Right cardiac atrium (tissue), 5 donors: ENCODE results near the gene CCDC146. TPM values are rescaled to one million over a fixed set of nuclear protein-coding genes. Genes with fewer than 3 reads are reported as not detected.

Experiments used
- ATAC-seq, 2 donors: fragments of 200-7000 bp; cut with Tn5 transposase; one replicate each; pipeline versions ENCODE4 v1.8.0 to v1.9.1; 2020; ENCODE audit warnings: moderate library complexity in 2 of 2, mild to moderate bottlenecking in 1 of 2
- DNase-seq, 3 donors: peaks; one replicate each; pipeline ENCODE4 v3.0.0-alpha.2; 2020
- H3K27ac ChIP-seq: one replicate; pipeline ENCODE4 v1.5.1; 2013; ENCODE audit warnings: mild to moderate bottlenecking, low read length, control low read depth, moderate library complexity
- H3K27me3 ChIP-seq: one replicate; pipeline ENCODE4 v1.6.1; 2013; ENCODE audit not compliant: control insufficient read depth, insufficient read depth
- H3K4me1 ChIP-seq: one replicate; pipeline ENCODE4 v1.6.1; 2013; ENCODE audit warnings: low read length; ENCODE audit not compliant: control insufficient read depth, insufficient read depth
- H3K4me3 ChIP-seq: one replicate; pipeline ENCODE4 v1.5.1; 2013; ENCODE audit warnings: low read length, control low read depth
- H3K9me3 ChIP-seq: one replicate; pipeline ENCODE4 v1.6.1; 2013; ENCODE audit warnings: low read length; ENCODE audit not compliant: control insufficient read depth
- WGBS: extraction: QIAGEN DNeasy Blood & Tissue Kit; methylation state at CpG from one replicate; pipeline ENCODE4 v1.1.7; 2013; 5-methylcytosine and 5-hydroxymethylcytosine counted together
- intact Hi-C, 4 donors: fragments of 100-400 bp; cut with DNase I; formaldehyde crosslinking; loops; one replicate each; pipeline versions ENCODE4 v1.11.0 to v1.14.0; 2022 to 2023
- polyA plus RNA-seq: library from polyadenylated mRNA; stranded (reverse); fragments of 200-250 nt; gene quantifications from one replicate; pipeline ENCODE4 v1.2.3, GENCODE V29; 2013
- total RNA-seq, 4 donors: library from RNA; stranded (reverse); fragmentation: NEBNext Ultra II Directional; extraction: Animal tissue kit (Norgen Biotek cat#: 25700); gene quantifications; one replicate each; pipeline ENCODE4 v1.2.1, GENCODE V29; 2021
- donor health status: healthy with polysubstance abuse.
- donor health status: DM: no; HTN: yes; CAD: no.
- donor health status: DM: no; HTN: no; CAD: no.
- donor health status: DM: no; HTN: yes; CAD: no; lungs with severe emphysema.
- donor health status: DM: yes; HTN: yes; CAD: no.

Gene CCDC146
- total and polyA plus RNA-seq, 5 donors = 6.0 to 11.4 (median 9.5) TPM

- Histone ChIP-seq H3K9me3 (no peaks in the 10 kb centered on the region), H3K4me3 (no peak overlapping the region), H3K4me1 (no peaks in the 10 kb centered on the region), H3K27me3 (no peaks in the 10 kb centered on the region), H3K27ac (no peak overlapping the region)
- intact Hi-C loops = no loop called here
- DNase-seq = no peak
- over 99% methylated on average over 3 of the region's 3 CpGs for WGBS
- no peak for ATAC-seq
These were observed 167.0 kb downstream of the CCDC146 start for GRCh38 chr7:77289387-77289786.

DNA sequence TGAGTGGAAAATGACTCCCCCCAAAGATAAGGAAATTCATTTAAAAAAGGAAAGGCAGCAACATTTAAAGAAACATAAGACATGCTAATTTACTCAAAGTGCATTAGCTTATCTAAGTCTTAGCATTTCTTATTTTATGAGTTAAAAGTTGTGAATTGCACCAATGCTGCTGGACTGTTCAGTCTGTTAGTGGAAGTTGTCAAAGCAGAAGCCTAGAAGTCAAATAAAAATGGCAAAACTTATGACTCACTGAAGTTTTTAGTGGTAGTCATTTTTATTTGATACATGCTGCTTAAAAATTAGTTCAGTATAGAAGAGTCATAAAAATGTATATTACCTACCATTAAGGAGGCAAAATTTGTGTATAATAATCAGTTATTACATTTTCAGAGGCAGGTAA lies 168.0 kb downstream of the CCDC146 start:
- no peak overlapping the region for H3K4me3 ChIP-seq
- DNase-seq = no peak
- no peaks in the 10 kb centered on the region for H3K27me3 ChIP-seq
- no peak overlapping the region for H3K27ac ChIP-seq
- ATAC-seq = no peak
- no peaks in the 10 kb centered on the region for H3K4me1 ChIP-seq
- H3K9me3 ChIP-seq = no peaks in the 10 kb centered on the region
- intact Hi-C loops = no loop called here

DNA sequence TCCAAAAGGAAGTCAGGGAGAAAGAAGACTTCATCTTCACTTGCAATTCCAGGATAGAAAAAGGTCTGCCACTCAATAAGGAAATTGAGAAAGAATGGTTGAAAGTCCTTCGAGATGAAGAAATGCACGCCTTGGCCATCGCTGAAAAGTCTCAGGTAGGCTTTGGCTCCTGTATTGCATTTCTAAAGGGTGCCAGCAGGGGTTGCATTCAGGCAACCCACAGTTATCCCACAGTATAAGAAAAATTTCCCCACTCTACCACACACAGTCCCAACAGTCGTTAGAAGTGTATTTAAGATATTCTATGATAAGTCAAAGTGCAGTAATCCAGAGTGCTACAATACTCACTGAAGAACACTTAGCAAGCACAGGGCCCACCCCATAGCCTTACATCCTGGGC lies 170.6 kb downstream of the CCDC146 start:
- 74% methylated on average over 4 of the region's 4 CpGs for WGBS
- Histone ChIP-seq H3K9me3 (no peaks in the 10 kb centered on the region), H3K4me1 (no peaks in the 10 kb centered on the region), H3K27me3 (no peaks in the 10 kb centered on the region), H3K4me3 (no peak overlapping the region), H3K27ac (no peak overlapping the region)
- intact Hi-C loops = no loop called here
- DNase-seq (no peak), ATAC-seq (no peak)

GRCh38 chr7:77295549-77295948 lies 173.1 kb downstream of the CCDC146 start:
- H3K27me3 ChIP-seq = no peaks in the 10 kb centered on the region
- DNase-seq (no peak), ATAC-seq (no peak)

GRCh38 chr7:77306231-77307067 lies 184.0 kb downstream of the CCDC146 start:
- no peak for ATAC-seq
- no peaks in the 10 kb centered on the region for H3K9me3 ChIP-seq
- H3K4me1 ChIP-seq = peaks cover 5% of the 10 kb centered on the region
- peak in 1 of 3 donors; percentile 23 for DNase-seq
- H3K27ac ChIP-seq = no peak overlapping the region
- intact Hi-C loops = no loop called here
- no peak overlapping the region for H3K4me3 ChIP-seq
- no peaks in the 10 kb centered on the region for H3K27me3 ChIP-seq
- 79% methylated on average over 17 of the region's 17 CpGs for WGBS

More at GRCh38 chr7:77295549-77295948, 173.1 kb downstream of the CCDC146 start:
- WGBS = 99% methylated on average over 2 of the region's 2 CpGs
- no peaks in the 10 kb centered on the region for H3K4me1 ChIP-seq
- no peaks in the 10 kb centered on the region for H3K9me3 ChIP-seq
- H3K4me3 ChIP-seq = no peak overlapping the region
- no peak overlapping the region for H3K27ac ChIP-seq
- intact Hi-C loops = no loop called here

- no peaks in the 10 kb centered on the region for H3K27me3 ChIP-seq
- no peak overlapping the region for H3K27ac ChIP-seq
- no peaks in the 10 kb centered on the region for H3K9me3 ChIP-seq
- H3K4me3 ChIP-seq = no peak overlapping the region
- peaks cover 7% of the 10 kb centered on the region for H3K4me1 ChIP-seq
- peak; percentile 14 to 45 for ATAC-seq
- WGBS = 58% methylated on average over 4 of the region's 4 CpGs
- DNase-seq = peak in 1 of 3 donors; percentile 63
- intact Hi-C loops = no loop called here
These were observed 186.4 kb downstream of the CCDC146 start for GRCh38 chr7:77308792-77309191.

DNA sequence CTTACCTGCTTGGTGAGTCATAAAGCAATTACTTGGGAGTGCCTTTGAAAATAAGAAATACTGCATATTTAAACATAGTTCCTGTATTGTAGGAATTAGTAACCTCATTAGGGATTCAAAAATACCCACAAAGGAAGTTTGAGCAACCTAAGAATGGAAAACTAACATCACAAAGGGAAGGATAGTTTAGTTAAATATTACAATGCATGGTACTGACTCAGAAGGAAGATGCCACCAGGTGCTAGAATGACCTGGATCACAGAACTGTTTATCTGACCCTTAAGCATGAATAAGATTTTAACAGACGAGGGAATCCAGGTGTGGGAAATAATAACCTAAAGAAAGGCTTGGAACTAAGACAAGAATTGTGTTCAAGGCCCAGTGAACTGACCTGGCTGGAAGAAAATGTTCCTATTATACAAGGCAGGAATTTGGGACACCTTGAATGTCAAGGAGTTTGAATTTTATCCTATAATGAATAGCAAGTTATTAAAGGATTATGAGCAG lies 187.4 kb downstream of the CCDC146 start:
- Histone ChIP-seq H3K9me3 (no peaks in the 10 kb centered on the region), H3K27ac (no peak overlapping the region)
- no peak for ATAC-seq

DNA sequence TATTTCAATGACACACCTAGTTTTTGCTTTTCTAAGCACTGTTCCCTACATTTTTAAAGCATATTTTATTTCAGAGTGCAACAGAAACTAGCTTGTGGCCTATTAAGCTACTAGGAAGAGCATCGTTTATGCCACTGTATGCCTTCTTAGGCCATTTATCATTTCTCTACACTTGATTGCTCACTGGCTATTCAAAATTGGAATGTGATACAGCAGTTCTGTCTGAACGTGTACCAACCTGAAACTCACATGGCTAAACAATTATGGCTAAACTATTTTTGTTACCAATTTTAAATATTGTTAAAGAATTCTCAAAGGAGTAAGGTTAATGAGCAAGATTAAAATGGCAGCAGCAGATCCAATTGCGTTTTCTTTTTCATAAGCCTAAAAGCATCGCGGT lies 188.6 kb downstream of the CCDC146 start:
- Histone ChIP-seq H3K27ac (no peak overlapping the region), H3K4me3 (no peak overlapping the region), H3K9me3 (no peaks in the 10 kb centered on the region), H3K4me1 (peaks cover 7% of the 10 kb centered on the region), H3K27me3 (no peaks in the 10 kb centered on the region)
- ATAC-seq = no peak
- DNase-seq = no peak
- intact Hi-C loops = no loop called here
- WGBS = 91% methylated on average over 5 of the region's 5 CpGs

More for the DNA sequence above, 187.4 kb downstream of the CCDC146 start:
- peaks cover 7% of the 10 kb centered on the region for H3K4me1 ChIP-seq
- intact Hi-C loops = no loop called here
- no peaks in the 10 kb centered on the region for H3K27me3 ChIP-seq
- no peak overlapping the region for H3K4me3 ChIP-seq
- DNase-seq = no peak
- 63% methylated on average over 1 of the region's 1 CpG for WGBS

DNA sequence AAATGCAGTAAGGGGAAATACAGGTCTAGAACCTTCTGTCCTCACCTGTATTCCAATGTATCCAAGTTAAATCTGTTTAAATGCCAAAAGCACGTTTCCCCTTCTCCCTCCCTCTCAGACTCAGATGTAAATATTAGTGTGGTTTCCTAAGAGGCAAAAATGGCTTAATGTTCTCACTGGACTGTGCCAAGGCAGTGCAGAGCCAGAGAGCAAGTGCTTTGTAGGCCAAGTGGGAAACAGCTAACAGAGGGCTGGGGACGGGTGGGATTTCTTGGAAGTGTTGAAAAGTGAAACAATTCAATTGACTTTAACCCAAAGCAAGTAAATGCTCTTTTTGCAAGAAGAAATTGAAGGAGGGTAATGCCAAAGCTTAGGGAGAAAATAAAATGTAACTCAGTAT lies 190.7 kb downstream of the CCDC146 start:
- Histone ChIP-seq H3K4me3 (no peak overlapping the region), H3K9me3 (no peaks in the 10 kb centered on the region), H3K27ac (no peak overlapping the region), H3K4me1 (peaks cover 8% of the 10 kb centered on the region), H3K27me3 (no peaks in the 10 kb centered on the region)
- DNase-seq (peak in 1 of 3 donors; percentile 59), ATAC-seq (peak; percentile 40 to 56)
- intact Hi-C loops = no loop called here
- WGBS = 40% methylated on average over 2 of the region's 2 CpGs

DNA sequence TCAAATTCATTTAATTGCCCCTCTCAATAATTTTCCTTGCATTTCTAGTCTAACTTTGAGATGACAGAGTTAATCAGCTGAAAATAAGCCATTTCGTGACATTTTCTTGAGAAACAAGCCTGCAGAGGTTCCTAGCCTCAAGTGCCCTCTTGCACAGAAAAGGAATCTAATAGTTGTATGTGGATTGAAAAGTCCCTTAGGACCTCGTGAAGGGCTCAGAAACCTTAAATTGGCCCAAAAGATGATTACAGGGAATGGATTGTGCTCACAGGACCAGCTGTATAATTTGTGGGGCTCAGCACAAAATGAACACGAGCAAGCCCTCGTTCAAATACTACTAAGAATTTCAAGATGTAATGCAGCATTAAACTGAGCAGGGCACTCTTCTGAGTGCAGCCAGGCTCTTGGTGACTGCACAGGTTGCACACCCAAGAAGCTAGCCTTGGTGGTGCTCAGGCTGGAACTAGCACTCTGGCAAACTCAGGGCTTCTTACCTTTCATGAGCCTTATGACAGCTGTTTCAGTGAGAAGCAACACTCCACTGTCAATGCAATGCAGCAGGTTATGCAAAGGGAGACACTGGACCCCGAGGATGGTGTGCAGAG lies 191.6 kb downstream of the CCDC146 start:
- WGBS = 57% methylated on average over 5 of the region's 5 CpGs
- intact Hi-C loops = no loop called here
- no peak overlapping the region for H3K27ac ChIP-seq
- H3K4me1 ChIP-seq = peaks cover 6% of the 10 kb centered on the region
- no peaks in the 10 kb centered on the region for H3K27me3 ChIP-seq
- DNase-seq (no peak), ATAC-seq (peak in 1 of 2 donors; percentile 47)
- no peak overlapping the region for H3K4me3 ChIP-seq
- H3K9me3 ChIP-seq = no peaks in the 10 kb centered on the region

DNA sequence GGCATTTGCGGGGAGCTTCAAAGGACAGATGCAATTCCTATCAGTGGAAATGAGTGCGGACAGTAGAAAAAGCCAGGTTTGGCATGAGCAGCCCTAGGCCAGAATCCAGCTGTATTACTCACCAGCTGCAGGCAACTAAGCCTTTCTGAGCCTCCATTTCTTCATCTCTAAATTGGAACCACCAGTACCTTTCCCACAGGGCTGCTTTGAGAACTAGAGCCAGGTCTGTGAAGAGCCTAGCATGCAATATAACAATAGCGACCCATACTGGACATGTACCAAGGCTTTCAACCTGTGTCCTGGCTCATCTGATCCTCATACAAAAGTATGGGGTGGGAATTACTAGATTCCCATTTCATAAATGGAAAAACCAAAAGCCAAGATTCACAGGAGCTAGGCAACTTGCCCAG lies 192.8 kb downstream of the CCDC146 start:
- Histone ChIP-seq H3K9me3 (no peaks in the 10 kb centered on the region), H3K4me3 (no peak overlapping the region), H3K27ac (no peak overlapping the region), H3K4me1 (peaks cover 3% of the 10 kb centered on the region), H3K27me3 (no peaks in the 10 kb centered on the region)
- peak; percentile 79 for ATAC-seq
- WGBS = 68% methylated on average over 3 of the region's 3 CpGs
- intact Hi-C loops = no loop called here
- DNase-seq = peak in 2 of 3 donors; percentile 31 to 75
